Activated T-helper 9 cell treated with anti-CD3 and anti-CD28 coated beads, Interleukin-2, amount 50 U/mL, for 16 hours (primary cell): ENCODE measurements around the gene TNPO2.
"Not testable (repeated sequence)": the region's sequence is repeated elsewhere in the genome, so short reads cannot be mapped to it uniquely, and the experiment has no call there.

Experiments used
- DNase-seq: peaks from one replicate; pipeline ENCODE4 v3.0.0-alpha.2; 2020; ENCODE audit warnings: low read depth

The TNPO2 gene

DNA sequence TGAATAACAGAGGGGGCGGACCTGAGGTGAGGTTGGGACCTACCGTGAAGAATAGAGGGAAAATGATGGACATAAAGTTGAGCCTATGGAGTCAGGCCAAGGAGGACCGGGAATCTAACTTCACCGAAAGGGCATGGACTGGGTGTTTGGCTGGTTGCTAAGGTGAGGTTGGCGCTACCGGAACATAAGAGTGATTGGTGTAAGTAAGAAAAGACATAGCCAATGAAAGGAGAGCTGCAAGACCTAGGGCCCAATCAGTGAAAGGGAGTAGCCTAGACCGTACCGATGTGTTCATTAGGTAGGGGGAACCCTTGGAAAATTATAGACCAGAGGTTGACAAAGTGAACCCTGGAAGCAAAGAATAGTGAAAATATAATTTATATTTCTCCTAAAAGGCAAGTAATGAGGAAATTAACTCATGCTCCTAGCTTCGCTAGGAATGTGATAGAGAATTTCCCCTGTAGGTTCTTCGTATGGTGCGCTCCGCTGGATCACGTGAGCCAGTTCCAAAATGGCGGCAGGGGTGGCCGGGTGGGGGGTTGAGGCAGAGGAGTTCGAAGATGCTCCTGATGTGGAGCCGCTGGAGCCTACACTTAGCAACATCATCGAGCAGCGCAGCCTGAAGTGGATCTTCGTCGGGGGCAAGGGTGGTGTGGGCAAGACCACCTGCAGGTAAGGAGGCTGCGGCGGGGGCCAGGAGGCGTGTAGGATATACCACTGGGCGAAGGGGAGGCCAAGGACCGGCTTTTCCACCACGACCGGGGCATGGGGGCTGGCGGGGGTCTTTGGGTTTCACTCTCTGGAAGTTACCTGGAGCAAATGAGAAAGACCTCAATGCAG lies 13.5 kb upstream of the TNPO2 start, which contains the start of gene GET3:
Gene GET3 (plus strand): TSS at position 503 of the 840 bp plus-strand sequence. CDS start 9 bp downstream, at position 512.
- peak; percentile 66 for DNase-seq

DNA sequence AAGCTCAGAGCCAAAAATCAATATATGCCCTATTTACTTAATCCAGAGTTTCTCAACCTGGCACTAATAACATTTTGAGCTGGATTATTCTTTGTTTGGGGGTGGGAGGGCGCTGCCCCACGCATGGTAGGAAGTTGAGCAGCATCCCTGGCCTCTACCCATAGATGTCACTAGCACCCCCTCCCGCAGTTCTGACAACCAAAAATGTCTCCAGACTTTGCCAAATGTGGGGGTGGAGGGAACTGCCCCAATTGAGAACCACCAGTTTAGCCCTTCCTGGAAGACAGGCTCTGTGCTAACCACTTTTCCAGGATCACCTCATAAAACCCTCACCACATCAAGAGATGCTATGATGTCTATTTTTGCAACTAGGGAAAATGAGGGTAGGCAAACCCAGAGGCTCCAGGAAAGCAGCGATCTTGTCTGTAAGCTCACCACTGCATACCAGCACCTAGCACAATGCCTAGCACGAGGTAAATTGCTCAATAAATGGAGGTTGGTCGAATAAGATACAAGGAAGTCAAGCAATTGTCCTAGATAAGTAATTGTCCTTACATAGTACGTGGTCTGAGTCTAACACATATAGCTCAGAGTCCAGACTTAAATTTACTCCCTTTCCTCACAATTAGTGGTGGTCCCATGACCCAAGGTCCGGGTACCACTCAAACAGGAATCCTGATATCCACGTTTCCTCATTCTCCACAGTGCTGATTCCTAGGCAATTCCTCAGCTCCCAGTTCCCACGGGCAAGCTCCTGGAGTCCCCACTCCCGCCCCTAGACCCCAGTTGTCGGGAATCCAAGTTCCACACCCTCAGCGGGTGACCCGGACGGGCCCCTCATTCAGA lies 9.9 kb upstream of the TNPO2 start:
- peak; percentile 28 for DNase-seq

DNA sequence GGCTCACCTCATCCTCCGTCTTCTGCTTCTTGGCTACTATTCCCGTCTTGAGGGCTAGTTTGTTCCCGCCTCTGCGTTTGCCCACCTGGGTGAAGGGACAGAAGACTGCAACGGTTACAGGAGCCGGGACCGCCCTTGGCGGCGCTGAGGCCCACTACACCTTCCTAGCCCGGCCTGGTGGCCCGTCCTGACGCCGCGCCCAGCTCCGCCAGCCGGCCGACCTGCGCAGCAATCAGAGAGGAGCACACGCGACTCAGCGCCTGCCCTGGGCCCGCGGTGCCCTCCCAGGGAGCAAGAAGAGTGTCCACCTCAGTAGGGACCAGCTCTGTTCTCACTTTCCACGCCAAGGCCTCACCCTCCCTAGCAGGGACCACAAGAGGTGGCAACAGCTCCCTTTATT lies 7.6 kb upstream of the TNPO2 start:
- no peak for DNase-seq

DNA sequence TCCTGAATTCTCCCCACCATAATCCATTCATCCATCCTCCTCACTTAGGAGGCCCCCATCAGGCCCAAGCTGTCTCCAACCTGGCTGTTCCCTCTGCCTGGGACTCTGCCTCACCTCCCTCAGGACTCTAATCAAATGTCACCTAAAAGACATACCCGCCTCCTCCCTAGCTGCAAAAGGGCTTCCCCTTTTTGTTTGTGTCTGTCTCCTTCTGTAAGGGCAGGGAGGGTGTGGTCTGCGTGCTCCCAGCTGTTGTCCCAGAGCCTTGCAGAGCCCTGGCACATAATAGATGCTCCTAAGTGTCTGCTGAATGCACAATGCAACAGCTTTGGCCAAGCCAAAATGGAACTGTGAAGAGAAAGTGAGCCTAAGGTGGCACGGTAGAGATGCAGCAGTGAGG lies 6.3 kb upstream of the TNPO2 start:
- no peak for DNase-seq

DNA sequence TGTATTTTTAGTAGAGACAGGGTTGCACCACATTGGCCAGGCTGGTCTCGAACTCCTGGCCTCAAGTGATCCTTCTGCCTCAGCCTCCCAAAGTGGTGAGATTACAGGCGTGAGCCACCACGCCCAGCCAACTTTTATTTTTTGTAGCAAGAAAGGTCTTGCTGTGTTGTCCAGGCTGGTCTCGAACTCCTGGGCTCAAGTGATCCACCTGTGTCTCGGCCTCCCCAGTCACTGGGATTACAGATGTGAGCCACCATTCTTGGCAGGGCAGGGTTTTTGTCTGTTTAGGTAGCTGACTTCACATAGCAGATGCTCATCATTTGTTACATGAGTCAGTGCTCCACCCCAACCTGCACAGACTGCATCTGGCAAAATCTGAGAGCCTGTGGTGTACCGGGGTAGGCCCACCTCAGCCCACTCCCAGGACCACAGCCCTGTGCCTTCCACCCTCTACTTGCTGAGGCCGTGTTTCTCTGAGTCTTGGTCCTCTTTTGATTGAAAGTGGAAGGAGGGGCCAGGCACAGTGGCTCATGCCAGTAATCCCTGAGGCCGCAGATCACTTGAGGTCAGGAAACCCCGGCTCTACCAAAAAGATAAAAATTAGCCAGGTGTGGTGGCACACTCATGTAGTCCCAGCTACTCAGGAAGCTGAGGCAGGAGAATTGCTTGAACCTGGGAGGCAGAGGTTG lies 4.2 kb upstream of the TNPO2 start:
- DNase-seq, result no peak

DNA sequence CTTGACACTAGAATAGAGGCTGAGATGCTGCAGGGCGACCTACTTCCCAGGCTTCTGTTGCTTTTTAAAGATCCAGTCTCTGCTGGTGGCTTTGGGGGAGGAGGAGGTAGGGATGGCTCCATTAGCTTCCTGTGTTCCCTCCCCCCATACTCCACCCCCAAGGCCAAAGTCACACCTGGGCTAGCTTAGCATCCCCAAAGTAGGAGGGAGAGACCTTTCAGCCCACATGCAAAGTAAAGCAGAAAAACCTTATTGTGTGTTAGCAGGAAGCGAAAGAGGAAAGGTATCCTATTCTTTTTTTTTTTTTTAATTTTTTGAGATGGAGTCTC lies 3.2 kb upstream of the TNPO2 start:
- no peak for DNase-seq

DNA sequence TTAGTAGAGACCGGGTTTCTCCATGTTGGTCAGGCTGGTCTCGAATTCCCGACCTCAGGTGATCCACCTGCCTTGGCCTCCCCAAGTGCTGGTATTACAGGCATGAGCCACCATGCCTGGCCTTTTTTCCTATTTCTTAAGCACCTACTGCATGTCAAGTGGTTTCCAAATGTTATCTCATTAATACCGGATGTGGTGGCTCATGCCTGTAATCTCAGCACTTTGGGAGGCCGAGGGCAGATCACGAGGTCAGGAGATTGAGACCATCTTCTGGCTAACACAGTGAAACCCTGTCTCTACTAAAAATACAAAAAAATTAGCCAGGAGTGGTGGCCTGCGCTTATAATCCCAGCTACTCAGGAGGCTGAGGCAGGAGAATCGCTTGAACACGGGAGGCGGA lies 1.9 kb upstream of the TNPO2 start:
- DNase-seq, result not testable (repeated sequence)

DNA sequence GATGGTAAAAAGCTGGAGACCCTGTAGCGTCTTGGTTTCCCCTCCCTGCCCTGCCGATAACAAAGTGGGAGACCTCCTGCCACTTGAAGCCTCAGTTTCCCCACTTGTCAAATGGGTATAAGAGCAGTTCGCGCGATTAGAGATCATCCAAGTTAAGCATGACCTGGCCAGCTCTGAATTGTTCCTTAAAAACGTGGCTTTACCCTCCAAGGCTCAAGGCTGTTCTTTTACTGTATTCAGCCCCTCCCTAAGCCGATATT lies 421 bp downstream of the TNPO2 start:
- DNase-seq, result no peak

DNA sequence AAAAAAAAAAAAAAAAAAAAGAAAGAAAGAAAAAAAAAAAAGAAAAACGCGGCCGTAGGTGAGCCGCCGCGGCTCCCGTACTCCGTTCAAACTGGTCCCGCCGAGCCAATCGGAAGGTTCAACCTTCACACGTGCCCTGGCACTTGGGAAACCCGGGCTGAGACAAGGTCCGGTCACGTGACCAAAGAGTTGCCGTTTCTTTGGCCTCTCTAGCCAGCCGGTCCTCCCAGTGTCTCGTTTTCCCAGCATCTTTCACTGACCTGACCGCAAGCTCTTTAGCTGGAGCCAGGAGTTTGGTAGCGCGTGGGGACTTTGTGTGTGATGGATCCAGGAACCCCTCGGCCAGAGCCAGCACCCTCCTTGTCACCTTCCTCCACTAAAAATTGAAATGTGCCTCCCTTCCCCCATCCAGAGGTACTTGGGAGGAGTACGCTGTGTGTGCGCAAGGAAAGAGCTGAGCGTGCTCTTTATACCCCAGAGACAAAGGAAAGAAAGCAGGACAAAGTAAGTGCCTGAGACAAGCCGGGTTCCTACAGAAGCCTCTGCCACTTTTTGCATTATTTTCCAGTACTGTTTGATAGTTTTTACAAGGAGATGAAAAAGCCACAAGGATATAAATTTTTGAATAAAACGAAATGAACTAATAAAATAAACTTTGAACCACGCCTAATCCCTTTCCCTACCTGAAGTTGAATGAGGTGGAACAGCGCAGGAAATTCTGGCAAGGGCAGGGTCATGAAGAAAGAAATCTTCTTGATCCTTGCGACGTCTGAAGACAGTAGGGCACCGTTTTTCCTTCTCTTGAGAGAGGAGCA lies 959 bp downstream of the TNPO2 start:
- peak; percentile 88 for DNase-seq

DNA sequence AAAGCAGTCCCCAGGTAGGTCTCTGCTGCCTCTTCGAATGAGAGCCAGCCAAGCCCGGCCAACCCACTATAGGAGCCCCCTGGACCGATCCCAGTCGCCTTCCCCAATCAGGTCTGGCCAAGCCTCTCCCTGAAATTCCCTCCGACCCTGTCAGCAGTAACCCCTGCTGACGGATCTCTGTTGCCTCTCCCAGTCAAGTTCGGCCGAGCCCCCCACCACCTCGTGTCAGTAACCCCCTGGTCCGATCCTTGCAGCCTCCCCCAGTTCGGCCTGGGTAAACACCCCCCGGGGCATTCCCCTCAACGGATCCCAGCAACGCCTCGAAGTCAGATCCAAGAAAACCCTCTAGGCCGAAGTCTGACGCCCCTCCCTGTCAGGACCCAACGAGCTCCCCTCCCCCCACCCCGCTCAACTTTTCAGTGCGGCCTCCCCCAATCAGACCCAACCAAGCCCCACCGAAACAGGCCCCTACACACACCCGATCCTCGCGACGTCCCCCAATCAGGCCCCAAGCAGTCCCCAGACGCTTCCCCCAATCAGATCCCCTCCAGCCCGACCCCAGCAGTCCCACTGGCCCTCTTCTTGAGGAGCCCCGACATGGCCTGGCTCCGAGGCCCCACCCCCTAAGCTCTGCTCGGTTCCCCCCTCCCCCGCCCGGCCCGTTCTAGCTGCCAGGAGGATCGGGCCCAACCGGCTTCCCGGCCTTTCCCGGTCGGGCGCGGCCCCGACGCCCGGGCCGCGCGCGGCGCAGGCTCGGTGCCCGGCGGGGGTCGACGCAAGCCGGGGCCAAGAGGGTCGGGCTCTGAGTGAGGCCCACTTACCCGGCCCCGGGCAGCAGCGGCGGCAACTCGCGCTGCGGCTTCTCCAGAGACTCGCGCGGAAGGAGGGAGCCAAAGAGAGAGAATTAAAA lies 1.8 kb downstream of the TNPO2 start:
- DNase-seq, result peak; percentile 30

DNA sequence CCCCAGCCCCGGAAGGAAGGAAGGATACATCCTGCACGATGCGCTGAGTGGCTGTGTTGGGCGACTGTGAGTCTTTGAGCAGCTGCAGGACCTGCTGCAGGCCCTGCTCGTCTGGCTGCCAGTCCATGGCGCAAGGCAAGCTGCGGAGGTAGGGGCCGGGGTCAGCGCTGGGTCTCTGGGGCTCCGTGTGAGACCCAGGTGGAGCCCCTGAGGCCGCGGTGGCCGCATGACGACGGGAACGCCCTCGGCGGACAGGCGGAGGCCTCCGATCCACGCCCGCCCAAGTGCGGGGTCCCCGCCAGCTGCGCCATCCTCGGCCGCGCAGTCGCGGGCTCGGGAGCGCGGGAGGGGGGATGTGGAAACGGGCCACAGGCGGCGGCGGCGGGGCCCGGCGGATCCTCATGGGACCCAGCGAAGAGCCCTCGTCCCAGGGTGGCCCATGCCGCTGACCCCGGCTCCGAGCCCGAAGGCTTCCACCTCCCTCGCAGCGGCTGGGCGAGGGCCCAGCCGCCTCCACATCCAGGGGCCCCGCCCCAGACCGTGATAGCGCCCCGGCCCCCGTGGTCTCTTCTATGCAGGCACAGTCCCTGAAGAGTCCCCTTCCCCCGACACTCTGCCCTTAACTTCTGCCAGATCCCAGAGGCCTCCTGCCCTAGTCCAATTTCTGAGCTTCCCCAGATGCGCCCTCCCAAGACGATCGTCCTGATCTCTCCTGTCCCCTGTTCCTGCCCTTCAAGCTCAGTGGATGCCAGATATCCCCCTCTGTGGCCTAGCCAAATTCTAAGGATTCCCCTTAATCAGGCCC lies 2.7 kb downstream of the TNPO2 start:
- DNase-seq, result no peak

DNA sequence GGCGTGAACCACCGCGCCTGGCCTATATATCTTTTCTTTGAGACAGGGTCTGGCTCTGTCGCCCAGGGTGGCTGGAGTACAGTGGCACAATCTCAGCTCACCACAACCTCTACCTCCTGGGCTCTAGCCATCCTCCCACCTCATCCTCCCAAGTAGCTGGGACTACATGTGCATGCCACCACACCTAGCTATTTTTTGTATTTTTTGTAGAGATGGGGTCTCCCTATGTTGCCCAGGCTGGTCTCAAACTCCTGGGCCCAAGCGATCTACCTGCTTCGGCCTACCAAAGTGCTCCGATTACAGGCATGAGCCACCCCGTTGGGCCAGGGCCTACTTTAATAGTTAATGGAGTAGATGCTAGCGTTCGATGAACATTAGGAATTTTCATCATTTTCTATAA lies 3.4 kb downstream of the TNPO2 start:
- no peak for DNase-seq

DNA sequence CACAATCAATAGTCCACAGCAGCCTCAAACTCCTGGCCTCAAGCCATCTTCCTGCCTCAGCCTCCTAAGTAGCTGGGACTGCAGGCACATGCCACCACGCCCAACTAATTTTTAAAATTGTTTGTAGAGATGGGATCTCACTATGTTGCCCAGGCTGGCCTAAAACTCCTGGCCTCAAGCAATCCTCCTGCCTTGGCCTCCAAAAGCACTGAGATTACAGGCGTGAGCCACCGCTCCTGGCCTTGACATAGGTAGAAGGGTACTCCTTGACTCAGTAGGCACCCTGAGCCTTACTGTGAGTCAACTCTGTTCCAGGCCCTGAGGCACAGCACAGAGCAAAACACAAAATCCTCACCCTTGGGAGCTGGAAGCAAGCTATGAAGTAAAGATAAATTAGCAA lies 7.8 kb downstream of the TNPO2 start:
- no peak for DNase-seq

DNA sequence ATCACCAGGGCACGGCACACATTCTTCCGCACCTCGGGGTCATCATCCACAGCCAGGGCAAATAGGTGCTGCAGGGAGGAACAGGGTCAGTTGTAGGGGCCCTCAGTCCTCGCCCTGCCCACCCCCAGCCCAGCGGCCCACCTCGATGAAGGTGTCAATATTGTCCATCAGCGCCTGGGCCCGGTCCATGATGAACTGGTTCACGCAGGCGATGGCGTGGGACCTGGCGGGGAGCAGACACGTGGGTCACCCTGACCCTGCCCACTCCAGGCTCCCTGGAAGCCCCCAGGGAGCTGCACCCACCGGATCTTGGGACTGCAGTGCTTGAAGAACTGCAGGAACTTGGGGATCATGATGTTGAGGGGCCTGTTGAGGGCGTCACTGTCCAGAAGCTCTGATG lies 8.6 kb downstream of the TNPO2 start:
- no peak for DNase-seq

DNA sequence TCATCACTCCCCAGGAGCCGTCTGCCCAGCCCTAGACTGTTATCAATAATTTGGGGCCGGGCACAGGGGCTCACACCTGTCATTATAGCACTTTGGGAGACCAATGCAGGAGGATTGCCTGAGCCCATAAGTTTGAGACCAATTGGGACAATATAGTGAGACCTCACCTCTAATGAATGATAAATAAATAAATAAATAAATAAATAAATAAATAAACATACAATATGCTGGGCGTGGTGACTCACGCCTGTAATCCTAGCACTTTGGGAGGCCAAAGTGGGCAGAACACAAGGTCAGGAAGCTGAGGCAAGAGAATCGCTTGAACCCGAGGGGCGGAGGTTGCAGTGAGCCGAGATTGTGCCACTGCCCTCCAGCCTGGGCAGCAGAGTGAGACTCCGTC lies 10.4 kb downstream of the TNPO2 start:
- not testable (repeated sequence) for DNase-seq

DNA sequence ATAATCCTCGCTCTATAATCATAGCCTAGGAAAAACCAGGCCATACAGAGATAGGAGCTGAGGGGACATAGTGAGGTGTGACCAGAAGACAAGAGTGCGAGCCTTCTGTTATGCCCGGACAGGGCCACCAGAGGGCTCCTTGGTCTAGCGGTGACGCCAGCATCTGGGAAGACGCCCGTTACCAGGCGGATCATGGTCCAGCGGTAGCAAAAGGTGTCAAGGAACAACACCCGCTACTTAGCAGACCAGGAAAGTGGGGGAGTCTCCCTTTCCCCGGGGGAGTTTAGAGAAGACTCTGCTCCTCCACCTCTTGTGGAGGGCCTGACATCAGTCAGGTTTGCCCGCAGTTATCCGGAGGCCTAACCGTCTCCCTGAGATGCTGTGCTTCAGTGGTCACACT lies 11.7 kb downstream of the TNPO2 start:
- DNase-seq, result not testable (repeated sequence)

DNA sequence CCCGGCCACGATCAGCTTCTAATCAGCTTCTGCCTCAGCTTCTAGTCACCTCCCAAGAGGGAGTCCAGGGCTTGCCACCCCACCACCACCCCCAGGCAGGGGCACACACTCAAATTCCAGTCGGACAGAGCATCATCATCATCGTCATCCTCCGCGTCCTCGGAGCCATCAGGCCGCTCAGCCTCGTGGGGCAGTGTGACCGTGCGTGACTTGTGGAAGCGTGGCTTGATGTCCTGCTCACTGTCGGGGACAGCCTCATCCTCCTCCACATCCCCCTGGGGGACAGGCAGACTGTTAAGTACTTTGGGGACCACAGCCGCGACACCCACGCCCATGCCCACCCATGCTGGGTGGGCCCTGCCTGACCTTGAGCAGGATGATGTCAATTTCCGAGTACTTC lies 12.5 kb downstream of the TNPO2 start:
- DNase-seq, result no peak

DNA sequence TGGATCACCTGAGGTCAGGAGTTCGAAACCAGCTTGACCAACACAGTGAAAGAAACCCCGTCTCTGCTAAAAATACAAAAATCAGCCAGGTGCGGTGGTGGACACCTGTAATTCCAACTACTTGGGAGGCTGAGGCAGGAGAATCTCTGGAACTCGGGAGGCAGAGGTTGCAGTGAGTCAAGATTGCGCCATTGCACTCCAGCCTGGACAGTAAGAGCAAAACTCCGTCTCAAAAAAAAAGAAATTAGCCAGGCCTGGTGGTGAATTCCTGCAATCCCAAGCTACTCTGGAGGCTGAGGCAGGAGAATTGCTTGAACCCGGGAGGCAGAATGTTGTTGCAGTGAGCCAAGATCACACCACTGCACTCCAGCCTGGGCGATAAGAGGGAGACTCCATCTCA lies 15.1 kb downstream of the TNPO2 start:
- DNase-seq, result no peak

DNA sequence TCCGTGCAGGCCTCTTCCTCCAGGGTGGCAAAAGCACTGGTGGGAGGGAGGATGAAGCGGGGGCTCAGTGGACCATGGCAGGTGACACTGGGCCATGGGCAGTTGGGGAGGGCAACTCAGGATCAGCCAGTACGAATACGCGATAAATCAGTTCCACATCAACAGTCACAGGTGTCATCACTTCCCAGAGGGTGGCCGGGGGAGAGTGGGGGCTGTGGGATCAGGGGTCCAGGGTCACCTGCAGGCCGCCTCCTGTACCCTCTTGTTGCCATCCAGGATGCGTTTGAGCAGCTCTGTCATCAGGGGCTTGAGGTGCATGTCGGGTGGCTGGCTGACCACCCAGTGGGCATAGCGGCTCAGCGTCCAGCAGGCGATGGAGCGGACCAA lies 17.4 kb downstream of the TNPO2 start:
- DNase-seq, result no peak

DNA sequence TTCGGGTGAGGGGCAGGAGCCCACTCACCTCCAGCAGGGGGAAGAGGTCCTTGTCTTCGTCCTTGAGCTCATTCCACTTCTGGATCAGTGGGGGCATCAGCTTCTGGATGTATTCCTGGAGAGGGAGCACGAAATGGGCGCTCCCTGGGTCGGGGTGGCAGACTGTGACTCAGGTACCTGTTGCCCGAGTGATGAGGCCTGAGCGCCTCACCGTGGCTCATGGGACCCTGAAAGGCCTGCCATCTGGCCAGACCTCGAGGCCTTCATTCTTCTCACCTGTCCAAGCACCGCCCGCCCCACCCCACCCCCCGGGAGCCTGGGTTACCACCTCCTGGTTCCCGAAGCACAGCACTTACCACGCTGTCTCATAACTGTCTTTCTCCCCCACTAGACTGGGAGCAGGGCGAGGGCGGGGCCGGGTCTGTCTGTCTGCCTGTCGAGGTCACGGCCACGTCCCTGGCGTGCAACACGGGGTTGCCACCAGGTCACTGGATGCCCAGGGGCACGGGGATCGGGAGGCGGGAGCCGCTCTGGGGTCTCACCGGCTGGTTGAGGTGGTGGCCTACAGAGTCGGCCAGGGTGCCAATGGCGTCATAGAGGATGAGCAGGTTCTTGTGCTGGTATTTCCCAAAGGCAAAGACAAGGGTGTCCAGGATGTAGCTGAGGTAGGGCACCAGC lies 17.9 kb downstream of the TNPO2 start:
- DNase-seq, result no peak
